NCI-H1105 (cell line): Measurements from ENCODE around the gene EVA1C.
"Not testable (repeated sequence)": the region's sequence is repeated elsewhere in the genome, so short reads cannot be mapped to it uniquely, and the experiment has no call there.

ENCODE experiments used
- DNase-seq: peaks from one replicate; lab custom pipeline; 2025; lab: John Stamatoyannopoulos, UW

The EVA1C gene

GRCh38 chr21:32462564-32462963 is 50.1 kb downstream of the EVA1C start:
- DNase-seq, result not testable (repeated sequence)

GRCh38 chr21:32463367-32463766 is 50.9 kb downstream of the EVA1C start:
- no peak for DNase-seq

GRCh38 chr21:32463889-32464300 is 51.4 kb downstream of the EVA1C start:
- no peak for DNase-seq

GRCh38 chr21:32467291-32467690 is 54.8 kb downstream of the EVA1C start:
- DNase-seq, result no peak

- no peak for DNase-seq
These were observed 56.2 kb downstream of the EVA1C start for GRCh38 chr21:32468681-32469111.

GRCh38 chr21:32469628-32470027 is 57.1 kb downstream of the EVA1C start:
- DNase-seq, result no peak

- DNase-seq, result no peak
These were observed 57.7 kb downstream of the EVA1C start for GRCh38 chr21:32470206-32470605.

GRCh38 chr21:32472890-32473765 is 60.6 kb downstream of the EVA1C start:
- no peak for DNase-seq

- no peak for DNase-seq
These were observed 61.9 kb downstream of the EVA1C start for GRCh38 chr21:32474179-32475059.

GRCh38 chr21:32475162-32475812 is 62.8 kb downstream of the EVA1C start:
- DNase-seq, result no peak

GRCh38 chr21:32476661-32477423 is 64.3 kb downstream of the EVA1C start:
- no peak for DNase-seq

GRCh38 chr21:32477424-32477745 is 64.9 kb downstream of the EVA1C start:
- DNase-seq, result no peak

GRCh38 chr21:32481875-32482408 is 69.4 kb downstream of the EVA1C start:
- DNase-seq, result no peak

- DNase-seq, result no peak
These were observed 70.2 kb downstream of the EVA1C start for GRCh38 chr21:32482565-32483292.

- DNase-seq, result no peak
These were observed 70.7 kb downstream of the EVA1C start for GRCh38 chr21:32483293-32483595.

GRCh38 chr21:32484706-32485380 is 72.3 kb downstream of the EVA1C start:
- no peak for DNase-seq

GRCh38 chr21:32492376-32492775 is 79.9 kb downstream of the EVA1C start:
- no peak for DNase-seq

- DNase-seq, result no peak
These were observed 82.6 kb downstream of the EVA1C start for GRCh38 chr21:32494934-32495709.

GRCh38 chr21:32496568-32496967 is 84.1 kb downstream of the EVA1C start:
- DNase-seq, result no peak
